PFSK-1 (cell line): Measurements from ENCODE around the gene DNAH2.

Source experiments
- FOXP2 ChIP-seq: optimal IDR thresholded peaks from 2 replicates; pipeline ENCODE3; 2011; ENCODE audit warnings: borderline replicate concordance, control low read depth, inconsistent platforms; ENCODE audit not compliant: insufficient read depth; ENCODE audit errors: extremely low read length, extremely low read depth
- POLR2AphosphoS5 ChIP-seq: IDR thresholded peaks from 2 replicates; pipeline ENCODE4 v1.6.1; 2012; ENCODE audit warnings: low read depth, mild to moderate bottlenecking, control low read depth, low read length, moderate library complexity
- SIN3A ChIP-seq: IDR thresholded peaks from 2 replicates; pipeline ENCODE4 v1.6.1; 2012; ENCODE audit warnings: mild to moderate bottlenecking, low read length, moderate library complexity, borderline replicate concordance; ENCODE audit not compliant: insufficient read depth
- TAF1 ChIP-seq: IDR thresholded peaks from 2 replicates; pipeline ENCODE4 v1.6.1; 2012; ENCODE audit warnings: low read length, control low read depth, borderline replicate concordance; ENCODE audit not compliant: insufficient read depth
- TF ChIP-seq, protein P1 (sequence below), 2 experiments: IDR thresholded peaks; 2 replicates each; pipeline versions ENCODE4 v1.6.1 to v1.8.0; 2011 to 2012; ENCODE audit warnings: low read depth in 2 of 2, low read length in 2 of 2, control low read depth in 1 of 2, inconsistent platforms in 1 of 2, mild to moderate bottlenecking in 1 of 2, moderate library complexity in 1 of 2; ENCODE audit not compliant: insufficient read depth in 1 of 2

Gene DNAH2

DNA sequence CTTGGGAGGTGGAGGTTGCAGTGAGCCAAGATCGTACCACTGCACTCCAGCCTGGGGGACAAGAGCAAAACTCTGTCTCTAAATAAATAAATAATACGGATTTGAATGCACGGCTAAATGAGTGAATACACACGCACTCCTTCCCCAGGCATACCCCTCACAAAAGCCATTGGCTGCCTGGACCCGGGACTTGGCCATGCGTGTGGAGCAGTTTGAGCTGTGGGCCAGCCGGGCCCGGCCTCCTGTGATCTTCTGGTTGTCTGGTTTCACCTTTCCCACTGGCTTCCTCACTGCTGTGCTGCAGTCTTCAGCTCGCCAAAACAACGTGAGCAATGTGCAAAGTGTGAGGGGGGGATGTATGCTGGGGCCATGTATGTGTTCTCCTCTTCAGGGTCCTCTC, 114.9 kb downstream of the DNAH2 start:
- no peak for TF ChIP-seq TAF1
- TF ChIP-seq, protein P1, sequence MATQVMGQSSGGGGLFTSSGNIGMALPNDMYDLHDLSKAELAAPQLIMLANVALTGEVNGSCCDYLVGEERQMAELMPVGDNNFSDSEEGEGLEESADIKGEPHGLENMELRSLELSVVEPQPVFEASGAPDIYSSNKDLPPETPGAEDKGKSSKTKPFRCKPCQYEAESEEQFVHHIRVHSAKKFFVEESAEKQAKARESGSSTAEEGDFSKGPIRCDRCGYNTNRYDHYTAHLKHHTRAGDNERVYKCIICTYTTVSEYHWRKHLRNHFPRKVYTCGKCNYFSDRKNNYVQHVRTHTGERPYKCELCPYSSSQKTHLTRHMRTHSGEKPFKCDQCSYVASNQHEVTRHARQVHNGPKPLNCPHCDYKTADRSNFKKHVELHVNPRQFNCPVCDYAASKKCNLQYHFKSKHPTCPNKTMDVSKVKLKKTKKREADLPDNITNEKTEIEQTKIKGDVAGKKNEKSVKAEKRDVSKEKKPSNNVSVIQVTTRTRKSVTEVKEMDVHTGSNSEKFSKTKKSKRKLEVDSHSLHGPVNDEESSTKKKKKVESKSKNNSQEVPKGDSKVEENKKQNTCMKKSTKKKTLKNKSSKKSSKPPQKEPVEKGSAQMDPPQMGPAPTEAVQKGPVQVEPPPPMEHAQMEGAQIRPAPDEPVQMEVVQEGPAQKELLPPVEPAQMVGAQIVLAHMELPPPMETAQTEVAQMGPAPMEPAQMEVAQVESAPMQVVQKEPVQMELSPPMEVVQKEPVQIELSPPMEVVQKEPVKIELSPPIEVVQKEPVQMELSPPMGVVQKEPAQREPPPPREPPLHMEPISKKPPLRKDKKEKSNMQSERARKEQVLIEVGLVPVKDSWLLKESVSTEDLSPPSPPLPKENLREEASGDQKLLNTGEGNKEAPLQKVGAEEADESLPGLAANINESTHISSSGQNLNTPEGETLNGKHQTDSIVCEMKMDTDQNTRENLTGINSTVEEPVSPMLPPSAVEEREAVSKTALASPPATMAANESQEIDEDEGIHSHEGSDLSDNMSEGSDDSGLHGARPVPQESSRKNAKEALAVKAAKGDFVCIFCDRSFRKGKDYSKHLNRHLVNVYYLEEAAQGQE (IDR thresholded peaks at IDR 0.05; ENCODE audit: insufficient read depth in 1 of 2, low read depth in 2 of 2, low read length in 2 of 2), result no peak
- TF ChIP-seq SIN3A, result no peak
- no peak for TF ChIP-seq POLR2AphosphoS5
- TF ChIP-seq FOXP2, result no peak

DNA sequence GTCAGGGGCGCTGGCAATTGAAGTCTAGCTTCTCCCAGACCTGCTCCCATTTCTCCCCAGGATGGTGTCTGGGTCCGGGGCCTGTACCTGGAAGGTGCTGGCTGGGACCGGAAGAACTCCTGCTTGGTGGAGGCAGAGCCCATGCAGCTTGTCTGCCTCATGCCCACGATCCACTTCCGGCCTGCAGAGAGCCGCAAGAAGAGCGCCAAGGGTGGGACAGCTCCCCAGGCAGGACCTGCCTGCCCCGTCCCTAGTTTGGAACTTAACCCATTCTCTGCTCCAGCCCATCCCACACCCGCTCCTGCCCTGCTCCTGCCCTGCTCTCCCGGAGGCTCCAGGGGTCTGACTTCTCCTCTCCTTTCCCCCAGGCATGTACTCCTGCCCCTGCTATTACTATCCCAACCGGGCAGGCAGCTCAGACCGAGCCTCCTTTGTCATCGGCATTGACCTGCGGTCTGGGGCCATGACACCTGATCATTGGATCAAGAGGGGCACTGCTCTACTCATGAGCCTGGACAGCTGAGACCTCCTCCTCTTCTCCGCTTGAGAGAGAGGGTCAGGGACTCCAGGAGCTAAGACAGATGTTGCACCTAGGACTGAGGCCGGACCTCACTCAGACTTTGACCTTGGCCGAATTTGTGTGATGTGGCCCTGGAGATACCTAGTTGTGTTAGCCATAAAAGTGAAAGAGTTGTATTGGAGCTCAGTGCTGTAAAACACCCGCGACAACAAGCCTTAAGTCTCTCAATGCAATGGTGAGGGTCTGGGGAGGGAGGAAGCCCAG, 115.7 kb downstream of the DNAH2 start:
- TF ChIP-seq POLR2AphosphoS5 (no peak), SIN3A (no peak), TAF1 (no peak), FOXP2 (no peak)
- TF ChIP-seq, protein P1 (IDR thresholded peaks at IDR 0.05; ENCODE audit: insufficient read depth in 1 of 2, low read depth in 2 of 2, low read length in 2 of 2), result no peak

DNA sequence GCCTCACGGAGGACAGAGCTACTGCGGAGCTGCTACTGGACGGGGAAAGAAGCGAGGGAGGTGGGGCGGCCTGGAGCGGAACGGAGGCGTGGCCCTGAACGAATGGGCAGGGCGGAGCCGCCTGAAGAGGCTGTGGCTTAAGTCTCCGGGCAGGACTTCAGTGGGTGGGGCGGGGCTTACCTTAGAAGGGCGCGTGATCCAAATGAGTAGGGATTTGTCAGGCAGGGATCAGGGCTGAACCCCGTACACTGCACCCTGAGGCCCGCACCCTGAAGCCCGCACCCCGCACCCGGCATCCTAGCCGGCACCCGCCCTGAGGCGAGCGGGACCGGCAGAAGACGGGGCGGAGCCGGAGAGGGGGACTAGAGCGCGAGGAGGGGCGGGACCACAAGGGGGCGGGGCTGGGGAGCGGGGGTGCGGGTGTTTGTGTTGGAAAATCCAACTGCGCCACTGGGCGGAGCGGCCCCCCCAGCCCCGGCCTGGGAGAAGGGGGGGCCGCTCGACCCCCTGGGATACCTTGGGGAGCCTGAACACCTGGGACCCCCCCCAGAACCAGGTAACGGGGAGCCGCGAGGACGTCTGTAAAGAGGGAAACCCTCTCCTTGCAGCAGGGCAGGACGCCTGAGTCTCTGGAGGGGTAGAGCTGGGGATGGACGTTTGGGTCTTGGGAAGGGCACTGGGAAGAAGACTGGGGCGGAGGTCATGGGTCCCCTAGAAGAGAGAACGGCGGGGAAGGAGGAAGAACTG, 116.4 kb downstream of the DNAH2 start, which contains the start of gene KDM6B:
Gene KDM6B, plus strand, starts transcription at position 423 of the 747 bp plus-strand sequence. CDS start 11,338 bp downstream, outside the sequence.
- TF ChIP-seq POLR2AphosphoS5 (0 out of 2 replicates have a peak, but pooled peaks have one; percentile 34), SIN3A (peak; percentile 33; the same call in 1 of the 2 replicates), FOXP2 (no peak)

- TF ChIP-seq SIN3A (no peak), POLR2AphosphoS5 (no peak), TAF1 (no peak), FOXP2 (no peak)
- TF ChIP-seq, protein P1 (IDR thresholded peaks at IDR 0.05; ENCODE audit: insufficient read depth in 1 of 2, low read depth in 2 of 2, low read length in 2 of 2), result no peak
These were observed 117.0 kb downstream of the DNAH2 start for GRCh38 chr17:7834542-7834956.

- no peak for TF ChIP-seq POLR2AphosphoS5
- no peak for TF ChIP-seq FOXP2
- 0 out of 2 replicates have a peak, but pooled peaks have one; percentile 48 for TF ChIP-seq SIN3A
- TF ChIP-seq, protein P1 (IDR thresholded peaks at IDR 0.05; ENCODE audit: insufficient read depth in 1 of 2, low read depth in 2 of 2, low read length in 2 of 2), result 0 out of 4 replicates have a peak, but pooled peaks of 1 of the 2 experiments have one; percentile 26
- TF ChIP-seq TAF1, result no peak
These were observed 117.6 kb downstream of the DNAH2 start for GRCh38 chr17:7834957-7835813.
